ENCODE data around the gene CXCL10. TPM values are rescaled to one million over a fixed set of nuclear protein-coding genes. Genes with fewer than 3 reads are reported as not detected.
A peak's percentile ranks its signal among the peaks of the same experiment; 100 is the strongest.

Gene CXCL10
- 1.3 and 1.4 TPM in 2 replicates for total RNA-seq

- Mint-ChIP-seq H3K9me3 (no peaks in the 10 kb centered on the region), H3K36me3 (ENCODE audit: low read depth) (no peaks in the 10 kb centered on the region), H3K27ac (peak within 1 kb of the TSS; percentile 24), H3K4me3 (ENCODE audit: low read depth) (no peak within 1 kb of the TSS), H3K4me1 (ENCODE audit: low read depth) (peaks cover 38% of the 10 kb centered on the region), H3K27me3 (ENCODE audit: low read depth) (no peaks in the 10 kb centered on the region)
- DNase-seq (ENCODE audit: low spot score) = no peak
- intact Hi-C loops (cut with micrococcal nuclease) = loop anchor here (2.0 to 10.0 kb wide), 3 partner anchors 19 to 1561 kb away; partner anchors contain the start of gene STBD1
Observed at GRCh38 chr4:76023389-76023788, at the start of gene CXCL10. CXCL10 (minus strand) TSS chr4:76023497; CDS start chr4:76023431, 66 bp downstream.

- no peak for DNase-seq (ENCODE audit: low spot score)
- Mint-ChIP-seq H3K9me3 (no peaks in the 10 kb centered on the region), H3K4me1 (ENCODE audit: low read depth) (no peaks in the 10 kb centered on the region), H3K27me3 (ENCODE audit: low read depth) (peaks cover 2% of the 10 kb centered on the region), H3K36me3 (ENCODE audit: low read depth) (no peaks in the 10 kb centered on the region), H3K4me3 (ENCODE audit: low read depth) (no peak overlapping the region), H3K27ac (no peak overlapping the region)
- intact Hi-C loops (cut with micrococcal nuclease) = no loop called here
Observed at GRCh38 chr4:76072760-76073159, 49.5 kb upstream of the CXCL10 start.

- Mint-ChIP-seq H3K4me3 (ENCODE audit: low read depth) (no peak overlapping the region), H3K36me3 (ENCODE audit: low read depth) (no peaks in the 10 kb centered on the region), H3K9me3 (no peaks in the 10 kb centered on the region), H3K27ac (no peak overlapping the region), H3K4me1 (ENCODE audit: low read depth) (peaks cover 2% of the 10 kb centered on the region), H3K27me3 (ENCODE audit: low read depth) (no peaks in the 10 kb centered on the region)
- peak; percentile 45 for DNase-seq (ENCODE audit: low spot score)
- intact Hi-C loops (cut with micrococcal nuclease) = loop anchor here (1.0 to 10.0 kb wide), 3 partner anchors 72 to 1517 kb away; no protein-coding TSS in a partner anchor
Observed at GRCh38 chr4:76067652-76068286, 44.5 kb upstream of the CXCL10 start.

- Mint-ChIP-seq H3K27ac (no peak overlapping the region), H3K36me3 (ENCODE audit: low read depth) (no peaks in the 10 kb centered on the region), H3K9me3 (no peaks in the 10 kb centered on the region), H3K27me3 (ENCODE audit: low read depth) (no peaks in the 10 kb centered on the region), H3K4me1 (ENCODE audit: low read depth) (peaks cover 8% of the 10 kb centered on the region), H3K4me3 (ENCODE audit: low read depth) (no peak overlapping the region)
- DNase-seq (ENCODE audit: low spot score) = no peak
- intact Hi-C loops (cut with micrococcal nuclease) = loop anchor here (10.0 kb wide), 2 partner anchors 152 to 1518 kb away; no protein-coding TSS in a partner anchor
Observed at GRCh38 chr4:76066546-76066945, 43.2 kb upstream of the CXCL10 start.

GRCh38 chr4:76061982-76062381 is 38.7 kb upstream of the CXCL10 start:
- H3K9me3 Mint-ChIP-seq = no peaks in the 10 kb centered on the region
- peaks cover 43% of the 10 kb centered on the region for H3K4me1 Mint-ChIP-seq (ENCODE audit: low read depth)
- no peaks in the 10 kb centered on the region for H3K27me3 Mint-ChIP-seq (ENCODE audit: low read depth)
- intact Hi-C loops (cut with micrococcal nuclease) = loop anchor here (10.0 kb wide), 2 partner anchors 147 to 1523 kb away; no protein-coding TSS in a partner anchor
- H3K4me3 Mint-ChIP-seq (ENCODE audit: low read depth) = no peak overlapping the region
- H3K36me3 Mint-ChIP-seq (ENCODE audit: low read depth) = no peaks in the 10 kb centered on the region
- no peak for DNase-seq (ENCODE audit: low spot score)
- no peak overlapping the region for H3K27ac Mint-ChIP-seq

GRCh38 chr4:76061421-76061820 is 38.1 kb upstream of the CXCL10 start:
- intact Hi-C loops (cut with micrococcal nuclease) = loop anchor here (10.0 kb wide), 2 partner anchors 147 to 1523 kb away; no protein-coding TSS in a partner anchor
- Mint-ChIP-seq H3K36me3 (ENCODE audit: low read depth) (no peaks in the 10 kb centered on the region), H3K4me1 (ENCODE audit: low read depth) (peaks cover 43% of the 10 kb centered on the region), H3K27me3 (ENCODE audit: low read depth) (no peaks in the 10 kb centered on the region), H3K9me3 (no peaks in the 10 kb centered on the region), H3K4me3 (ENCODE audit: low read depth) (no peak overlapping the region), H3K27ac (no peak overlapping the region)
- no peak for DNase-seq (ENCODE audit: low spot score)

GRCh38 chr4:76060506-76060905 is 37.2 kb upstream of the CXCL10 start:
- intact Hi-C loops (cut with micrococcal nuclease) = loop anchor here (10.0 kb wide), 2 partner anchors 146 to 1524 kb away; no protein-coding TSS in a partner anchor
- no peak for DNase-seq (ENCODE audit: low spot score)
- Mint-ChIP-seq H3K4me3 (ENCODE audit: low read depth) (no peak overlapping the region), H3K4me1 (ENCODE audit: low read depth) (peaks cover 52% of the 10 kb centered on the region), H3K27ac (peak overlapping the region; percentile 42), H3K36me3 (ENCODE audit: low read depth) (no peaks in the 10 kb centered on the region), H3K27me3 (ENCODE audit: low read depth) (no peaks in the 10 kb centered on the region), H3K9me3 (no peaks in the 10 kb centered on the region)

- no peaks in the 10 kb centered on the region for H3K9me3 Mint-ChIP-seq
- no peak for DNase-seq (ENCODE audit: low spot score)
Observed at GRCh38 chr4:76059750-76060149, 36.5 kb upstream of the CXCL10 start.

GRCh38 chr4:76058888-76059426 is 35.7 kb upstream of the CXCL10 start:
- H3K27ac Mint-ChIP-seq = peak overlapping the region; percentile 62
- no peak for DNase-seq (ENCODE audit: low spot score)
- H3K9me3 Mint-ChIP-seq = no peaks in the 10 kb centered on the region
- intact Hi-C loops (cut with micrococcal nuclease) = loop anchor here (1.0 to 5.0 kb wide), 4 partner anchors 17 to 243 kb away; no protein-coding TSS in a partner anchor
- H3K27me3 Mint-ChIP-seq (ENCODE audit: low read depth) = no peaks in the 10 kb centered on the region
- H3K36me3 Mint-ChIP-seq (ENCODE audit: low read depth) = no peaks in the 10 kb centered on the region
- peak overlapping the region; percentile 28 for H3K4me3 Mint-ChIP-seq (ENCODE audit: low read depth)
- H3K4me1 Mint-ChIP-seq (ENCODE audit: low read depth) = peaks cover 60% of the 10 kb centered on the region

More at GRCh38 chr4:76059750-76060149, 36.5 kb upstream of the CXCL10 start:
- Mint-ChIP-seq H3K4me1 (ENCODE audit: low read depth) (peaks cover 60% of the 10 kb centered on the region), H3K36me3 (ENCODE audit: low read depth) (no peaks in the 10 kb centered on the region), H3K27ac (peak overlapping the region; percentile 42), H3K4me3 (ENCODE audit: low read depth) (no peak overlapping the region), H3K27me3 (ENCODE audit: low read depth) (no peaks in the 10 kb centered on the region)
- intact Hi-C loops (cut with micrococcal nuclease) = loop anchor here (5.0 to 10.0 kb wide), 3 partner anchors 145 to 1525 kb away; no protein-coding TSS in a partner anchor

- intact Hi-C loops (cut with micrococcal nuclease) = loop anchor here (1.0 to 5.0 kb wide), 4 partner anchors 16 to 244 kb away; no protein-coding TSS in a partner anchor
- H3K27ac Mint-ChIP-seq = peak overlapping the region; percentile 62
- peaks cover 63% of the 10 kb centered on the region for H3K4me1 Mint-ChIP-seq (ENCODE audit: low read depth)
- no peak overlapping the region for H3K4me3 Mint-ChIP-seq (ENCODE audit: low read depth)
- H3K36me3 Mint-ChIP-seq (ENCODE audit: low read depth) = no peaks in the 10 kb centered on the region
- no peak for DNase-seq (ENCODE audit: low spot score)
- H3K27me3 Mint-ChIP-seq (ENCODE audit: low read depth) = no peaks in the 10 kb centered on the region
- H3K9me3 Mint-ChIP-seq = no peaks in the 10 kb centered on the region
Observed at GRCh38 chr4:76058302-76058701, 35.0 kb upstream of the CXCL10 start.

GRCh38 chr4:76055421-76055820 is 32.1 kb upstream of the CXCL10 start:
- no peaks in the 10 kb centered on the region for H3K36me3 Mint-ChIP-seq (ENCODE audit: low read depth)
- no peaks in the 10 kb centered on the region for H3K27me3 Mint-ChIP-seq (ENCODE audit: low read depth)
- DNase-seq (ENCODE audit: low spot score) = no peak
- no peak overlapping the region for H3K27ac Mint-ChIP-seq
- no peak overlapping the region for H3K4me3 Mint-ChIP-seq (ENCODE audit: low read depth)
- H3K4me1 Mint-ChIP-seq (ENCODE audit: low read depth) = peaks cover 44% of the 10 kb centered on the region
- H3K9me3 Mint-ChIP-seq = no peaks in the 10 kb centered on the region
- intact Hi-C loops (cut with micrococcal nuclease) = loop anchor here (5.0 kb wide), 1 partner anchor 247 kb away; no protein-coding TSS in a partner anchor

GRCh38 chr4:76055016-76055415 is 31.7 kb upstream of the CXCL10 start:
- intact Hi-C loops (cut with micrococcal nuclease) = loop anchor here (5.0 kb wide), 1 partner anchor 247 kb away; no protein-coding TSS in a partner anchor
- Mint-ChIP-seq H3K4me1 (ENCODE audit: low read depth) (peaks cover 40% of the 10 kb centered on the region), H3K4me3 (ENCODE audit: low read depth) (no peak overlapping the region)

GRCh38 chr4:76053730-76054129 is 30.4 kb upstream of the CXCL10 start:
- no peaks in the 10 kb centered on the region for H3K9me3 Mint-ChIP-seq
- no peak for DNase-seq (ENCODE audit: low spot score)
- no peak overlapping the region for H3K27ac Mint-ChIP-seq
- peaks cover 30% of the 10 kb centered on the region for H3K4me1 Mint-ChIP-seq (ENCODE audit: low read depth)
- intact Hi-C loops (cut with micrococcal nuclease) = no loop called here
- H3K27me3 Mint-ChIP-seq (ENCODE audit: low read depth) = no peaks in the 10 kb centered on the region
- H3K4me3 Mint-ChIP-seq (ENCODE audit: low read depth) = no peak overlapping the region
- no peaks in the 10 kb centered on the region for H3K36me3 Mint-ChIP-seq (ENCODE audit: low read depth)

More at GRCh38 chr4:76055016-76055415, 31.7 kb upstream of the CXCL10 start:
- no peaks in the 10 kb centered on the region for H3K27me3 Mint-ChIP-seq (ENCODE audit: low read depth)
- no peak overlapping the region for H3K27ac Mint-ChIP-seq
- no peaks in the 10 kb centered on the region for H3K9me3 Mint-ChIP-seq
- H3K36me3 Mint-ChIP-seq (ENCODE audit: low read depth) = no peaks in the 10 kb centered on the region
- no peak for DNase-seq (ENCODE audit: low spot score)
